ENCODE measurements around the gene C10orf67.
"Not testable (repeated sequence)": the region's sequence is repeated elsewhere in the genome, so short reads cannot be mapped to it uniquely, and the experiment has no call there.

Gene C10orf67

DNA sequence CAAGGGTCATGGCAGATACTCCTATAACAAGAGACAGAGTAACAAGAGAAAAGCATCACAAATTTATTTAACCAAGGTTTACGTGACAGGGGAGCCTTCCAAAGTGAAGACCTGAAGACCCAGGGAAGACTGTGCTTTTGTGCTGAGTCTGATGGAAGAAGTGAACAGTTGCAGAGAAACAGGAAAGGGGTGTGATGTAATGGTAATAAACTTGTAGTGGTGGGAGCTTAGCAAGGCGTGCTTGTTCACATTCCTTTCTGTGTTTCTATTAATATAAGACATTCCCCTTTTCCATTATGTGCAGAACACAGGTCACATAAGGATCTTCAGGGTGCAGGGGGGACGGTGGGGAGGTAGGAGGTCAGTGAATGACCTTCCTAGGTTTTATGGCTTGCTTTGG, 25.5 kb upstream of the C10orf67 start:
- in situ Hi-C loops (cut with MboI; ENCODE audit: low sequenced_read_pairs, unreplicated experiment): no loop called here
- TF ChIP-seq, protein P1, sequence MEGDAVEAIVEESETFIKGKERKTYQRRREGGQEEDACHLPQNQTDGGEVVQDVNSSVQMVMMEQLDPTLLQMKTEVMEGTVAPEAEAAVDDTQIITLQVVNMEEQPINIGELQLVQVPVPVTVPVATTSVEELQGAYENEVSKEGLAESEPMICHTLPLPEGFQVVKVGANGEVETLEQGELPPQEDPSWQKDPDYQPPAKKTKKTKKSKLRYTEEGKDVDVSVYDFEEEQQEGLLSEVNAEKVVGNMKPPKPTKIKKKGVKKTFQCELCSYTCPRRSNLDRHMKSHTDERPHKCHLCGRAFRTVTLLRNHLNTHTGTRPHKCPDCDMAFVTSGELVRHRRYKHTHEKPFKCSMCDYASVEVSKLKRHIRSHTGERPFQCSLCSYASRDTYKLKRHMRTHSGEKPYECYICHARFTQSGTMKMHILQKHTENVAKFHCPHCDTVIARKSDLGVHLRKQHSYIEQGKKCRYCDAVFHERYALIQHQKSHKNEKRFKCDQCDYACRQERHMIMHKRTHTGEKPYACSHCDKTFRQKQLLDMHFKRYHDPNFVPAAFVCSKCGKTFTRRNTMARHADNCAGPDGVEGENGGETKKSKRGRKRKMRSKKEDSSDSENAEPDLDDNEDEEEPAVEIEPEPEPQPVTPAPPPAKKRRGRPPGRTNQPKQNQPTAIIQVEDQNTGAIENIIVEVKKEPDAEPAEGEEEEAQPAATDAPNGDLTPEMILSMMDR (IDR thresholded peaks at IDR 0.05; ENCODE audit: borderline replicate concordance, control extremely low read depth, extremely low read depth, insufficient read depth, missing control alignments): no peak
- DNase-seq (ENCODE audit: low spot score): no peak

- DNase-seq (ENCODE audit: low spot score): peak; percentile 35
- in situ Hi-C loops (cut with MboI; ENCODE audit: low sequenced_read_pairs, unreplicated experiment): no loop called here
- TF ChIP-seq, protein P1 (IDR thresholded peaks at IDR 0.05; ENCODE audit: borderline replicate concordance, control extremely low read depth, extremely low read depth, insufficient read depth, missing control alignments): no peak
Measured at GRCh38 chr10:23368816-23369640, 24.4 kb upstream of the C10orf67 start.

GRCh38 chr10:23367896-23368595, 23.4 kb upstream of the C10orf67 start:
- TF ChIP-seq, protein P1 (IDR thresholded peaks at IDR 0.05; ENCODE audit: borderline replicate concordance, control extremely low read depth, extremely low read depth, insufficient read depth, missing control alignments): no peak
- DNase-seq (ENCODE audit: low spot score): no peak
- in situ Hi-C loops (cut with MboI; ENCODE audit: low sequenced_read_pairs, unreplicated experiment): no loop called here

DNA sequence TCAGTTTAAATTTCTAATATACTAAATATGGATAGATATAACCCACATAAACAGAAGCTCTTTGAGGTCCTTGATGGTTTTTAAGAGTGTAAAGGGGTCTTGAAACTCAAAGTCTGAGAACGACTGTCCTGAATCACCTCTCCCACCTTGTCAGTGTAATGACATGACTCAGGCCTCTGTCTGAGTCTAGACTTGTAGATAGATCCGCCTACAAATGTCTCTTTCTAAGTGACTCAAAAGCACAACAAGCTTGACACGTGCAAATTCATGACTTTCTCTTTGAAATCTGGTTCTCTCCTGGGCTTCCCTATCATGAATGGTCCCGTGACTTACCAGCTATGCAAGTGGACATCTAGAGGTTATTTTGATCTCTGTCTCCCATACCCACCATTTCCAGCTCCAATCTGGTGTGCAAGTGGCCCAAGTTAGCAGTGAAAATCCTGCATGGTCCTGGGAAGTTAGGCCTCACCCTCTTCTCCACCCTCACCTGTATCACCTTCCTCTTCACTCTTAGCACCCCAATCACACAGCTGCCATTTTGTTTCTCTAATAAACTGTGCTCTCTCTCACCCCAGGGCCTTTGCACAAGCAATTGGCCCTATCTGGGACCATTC, 20.9 kb upstream of the C10orf67 start:
- in situ Hi-C loops (cut with MboI; ENCODE audit: low sequenced_read_pairs, unreplicated experiment); DNase-seq (ENCODE audit: low spot score): not testable (repeated sequence)

- DNase-seq (ENCODE audit: low spot score): no peak
- TF ChIP-seq, protein P1 (IDR thresholded peaks at IDR 0.05; ENCODE audit: borderline replicate concordance, control extremely low read depth, extremely low read depth, insufficient read depth, missing control alignments): no peak
- in situ Hi-C loops (cut with MboI; ENCODE audit: low sequenced_read_pairs, unreplicated experiment): no loop called here
Measured at GRCh38 chr10:23364378-23364777, 19.8 kb upstream of the C10orf67 start.

- TF ChIP-seq, protein P1 (IDR thresholded peaks at IDR 0.05; ENCODE audit: borderline replicate concordance, control extremely low read depth, extremely low read depth, insufficient read depth, missing control alignments): no peak
- DNase-seq (ENCODE audit: low spot score): no peak
- in situ Hi-C loops (cut with MboI; ENCODE audit: low sequenced_read_pairs, unreplicated experiment): no loop called here
Measured at GRCh38 chr10:23363793-23364135, 19.2 kb upstream of the C10orf67 start.
